ENCODE data around the gene CSTF1.

Gene CSTF1

GRCh38 chr20:56369179-56369578 is 23.3 kb upstream of the CSTF1 start:
- Histone ChIP-seq H3K4me3 (ENCODE audit: low read depth, low read length) (no peak overlapping the region), H3K27ac (ENCODE audit: low read depth, low read length) (no peak overlapping the region), H3K9me3 (ENCODE audit: control insufficient read depth, insufficient read depth, low read length) (no peaks in the 10 kb centered on the region), H3K9ac (ENCODE audit: low read depth, low read length) (no peak overlapping the region), H3K36me3 (ENCODE audit: control insufficient read depth, insufficient read depth, low read length) (peaks cover 60% of the 10 kb centered on the region), H3K27me3 (ENCODE audit: control insufficient read depth, insufficient read depth, low read length) (no peaks in the 10 kb centered on the region), H3K4me1 (ENCODE audit: control insufficient read depth, insufficient read depth, low read length) (no peaks in the 10 kb centered on the region)

- H3K4me3 ChIP-seq (ENCODE audit: low read depth, low read length), result no peak overlapping the region
- H3K36me3 ChIP-seq (ENCODE audit: control insufficient read depth, insufficient read depth, low read length), result peaks cover 83% of the 10 kb centered on the region
- no peaks in the 10 kb centered on the region for H3K9me3 ChIP-seq (ENCODE audit: control insufficient read depth, insufficient read depth, low read length)
- H3K27me3 ChIP-seq (ENCODE audit: control insufficient read depth, insufficient read depth, low read length), result no peaks in the 10 kb centered on the region
- H3K9ac ChIP-seq (ENCODE audit: low read depth, low read length), result no peak overlapping the region
- H3K4me1 ChIP-seq (ENCODE audit: control insufficient read depth, insufficient read depth, low read length), result no peaks in the 10 kb centered on the region
- no peak overlapping the region for H3K27ac ChIP-seq (ENCODE audit: low read depth, low read length)
Observed at GRCh38 chr20:56371977-56372376, 20.5 kb upstream of the CSTF1 start.

DNA sequence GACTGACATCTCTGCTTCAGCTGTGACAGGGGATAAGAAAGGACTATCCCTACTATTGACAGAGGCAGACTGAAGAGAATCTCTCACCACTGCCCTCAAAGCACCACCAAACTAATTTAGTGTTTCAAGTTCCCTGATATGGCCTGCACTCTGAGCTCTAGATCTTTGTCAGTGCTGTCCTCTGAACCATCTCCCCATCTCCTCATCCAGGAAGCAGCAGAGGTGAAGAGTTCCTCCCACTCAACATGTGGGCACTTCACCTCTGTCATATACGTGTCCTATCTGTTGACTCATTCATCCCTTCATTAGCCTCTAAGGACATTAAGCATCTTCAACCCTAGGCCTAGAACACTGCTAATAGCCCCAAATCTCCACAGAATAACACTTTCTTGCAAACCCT is 19.6 kb upstream of the CSTF1 start:
- Histone ChIP-seq H3K9me3 (ENCODE audit: control insufficient read depth, insufficient read depth, low read length) (no peaks in the 10 kb centered on the region), H3K27me3 (ENCODE audit: control insufficient read depth, insufficient read depth, low read length) (no peaks in the 10 kb centered on the region), H3K4me1 (ENCODE audit: control insufficient read depth, insufficient read depth, low read length) (no peaks in the 10 kb centered on the region), H3K36me3 (ENCODE audit: control insufficient read depth, insufficient read depth, low read length) (peaks cover 89% of the 10 kb centered on the region), H3K9ac (ENCODE audit: low read depth, low read length) (no peak overlapping the region), H3K27ac (ENCODE audit: low read depth, low read length) (no peak overlapping the region), H3K4me3 (ENCODE audit: low read depth, low read length) (no peak overlapping the region)

- Histone ChIP-seq H3K4me1 (ENCODE audit: control insufficient read depth, insufficient read depth, low read length) (no peaks in the 10 kb centered on the region), H3K9ac (ENCODE audit: low read depth, low read length) (no peak overlapping the region), H3K36me3 (ENCODE audit: control insufficient read depth, insufficient read depth, low read length) (peaks cover 97% of the 10 kb centered on the region), H3K27ac (ENCODE audit: low read depth, low read length) (no peak overlapping the region), H3K9me3 (ENCODE audit: control insufficient read depth, insufficient read depth, low read length) (no peaks in the 10 kb centered on the region), H3K27me3 (ENCODE audit: control insufficient read depth, insufficient read depth, low read length) (no peaks in the 10 kb centered on the region), H3K4me3 (ENCODE audit: low read depth, low read length) (no peak overlapping the region)
Observed at GRCh38 chr20:56373942-56374341, 18.5 kb upstream of the CSTF1 start.

DNA sequence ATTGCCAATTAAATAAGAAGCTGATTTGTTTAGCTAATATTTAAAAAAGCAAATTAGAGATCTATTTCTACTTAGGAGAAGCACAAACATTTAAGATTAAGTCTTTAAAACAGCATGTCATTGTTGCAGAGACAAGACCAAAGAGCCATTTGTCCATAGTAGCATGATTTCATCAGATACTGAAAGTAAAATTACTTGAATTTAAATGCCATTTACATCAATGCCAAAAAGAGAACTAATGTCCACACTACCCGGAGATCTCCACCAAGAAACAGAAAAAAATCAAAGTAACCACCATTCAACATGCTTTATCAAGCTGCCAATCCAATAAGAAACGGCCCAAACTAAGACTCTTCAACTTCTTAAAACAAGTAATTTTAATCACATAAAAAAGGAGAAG is 16.1 kb upstream of the CSTF1 start:
- Histone ChIP-seq H3K4me3 (ENCODE audit: low read depth, low read length) (no peak overlapping the region), H3K27me3 (ENCODE audit: control insufficient read depth, insufficient read depth, low read length) (no peaks in the 10 kb centered on the region), H3K36me3 (ENCODE audit: control insufficient read depth, insufficient read depth, low read length) (peaks cover 93% of the 10 kb centered on the region), H3K4me1 (ENCODE audit: control insufficient read depth, insufficient read depth, low read length) (no peaks in the 10 kb centered on the region), H3K9ac (ENCODE audit: low read depth, low read length) (no peak overlapping the region), H3K27ac (ENCODE audit: low read depth, low read length) (no peak overlapping the region), H3K9me3 (ENCODE audit: control insufficient read depth, insufficient read depth, low read length) (no peaks in the 10 kb centered on the region)

- H3K4me1 ChIP-seq (ENCODE audit: control insufficient read depth, insufficient read depth, low read length), result no peaks in the 10 kb centered on the region; the same call in 1 of the 2 replicates
- H3K27me3 ChIP-seq (ENCODE audit: control insufficient read depth, insufficient read depth, low read length), result no peaks in the 10 kb centered on the region
- peaks cover 91% of the 10 kb centered on the region for H3K36me3 ChIP-seq (ENCODE audit: control insufficient read depth, insufficient read depth, low read length)
- no peak overlapping the region for H3K27ac ChIP-seq (ENCODE audit: low read depth, low read length)
- H3K9ac ChIP-seq (ENCODE audit: low read depth, low read length), result no peak overlapping the region
- H3K9me3 ChIP-seq (ENCODE audit: control insufficient read depth, insufficient read depth, low read length), result no peaks in the 10 kb centered on the region
- no peak overlapping the region for H3K4me3 ChIP-seq (ENCODE audit: low read depth, low read length)
Observed at GRCh38 chr20:56378386-56378785, 14.1 kb upstream of the CSTF1 start.

- H3K36me3 ChIP-seq (ENCODE audit: control insufficient read depth, insufficient read depth, low read length), result peaks cover 91% of the 10 kb centered on the region
- no peaks in the 10 kb centered on the region for H3K9me3 ChIP-seq (ENCODE audit: control insufficient read depth, insufficient read depth, low read length)
- H3K27ac ChIP-seq (ENCODE audit: low read depth, low read length), result no peak overlapping the region
Observed at GRCh38 chr20:56380375-56380774, 12.1 kb upstream of the CSTF1 start.

GRCh38 chr20:56381501-56381900 is 10.9 kb upstream of the CSTF1 start:
- H3K27me3 ChIP-seq (ENCODE audit: control insufficient read depth, insufficient read depth, low read length), result no peaks in the 10 kb centered on the region
- no peaks in the 10 kb centered on the region; the same call in 1 of the 2 replicates for H3K4me1 ChIP-seq (ENCODE audit: control insufficient read depth, insufficient read depth, low read length)
- peaks cover 90% of the 10 kb centered on the region for H3K36me3 ChIP-seq (ENCODE audit: control insufficient read depth, insufficient read depth, low read length)
- no peak overlapping the region for H3K27ac ChIP-seq (ENCODE audit: low read depth, low read length)
- H3K9me3 ChIP-seq (ENCODE audit: control insufficient read depth, insufficient read depth, low read length), result no peaks in the 10 kb centered on the region
- no peak overlapping the region for H3K4me3 ChIP-seq (ENCODE audit: low read depth, low read length)
- no peak overlapping the region for H3K9ac ChIP-seq (ENCODE audit: low read depth, low read length)

More at GRCh38 chr20:56380375-56380774, 12.1 kb upstream of the CSTF1 start:
- Histone ChIP-seq H3K4me3 (ENCODE audit: low read depth, low read length) (no peak overlapping the region), H3K9ac (ENCODE audit: low read depth, low read length) (no peak overlapping the region), H3K4me1 (ENCODE audit: control insufficient read depth, insufficient read depth, low read length) (no peaks in the 10 kb centered on the region; the same call in 1 of the 2 replicates), H3K27me3 (ENCODE audit: control insufficient read depth, insufficient read depth, low read length) (no peaks in the 10 kb centered on the region)

- Histone ChIP-seq H3K9me3 (ENCODE audit: control insufficient read depth, insufficient read depth, low read length) (no peaks in the 10 kb centered on the region), H3K36me3 (ENCODE audit: control insufficient read depth, insufficient read depth, low read length) (peaks cover 91% of the 10 kb centered on the region), H3K27ac (ENCODE audit: low read depth, low read length) (no peak overlapping the region)
Observed at GRCh38 chr20:56382696-56383095, 9.7 kb upstream of the CSTF1 start.

DNA sequence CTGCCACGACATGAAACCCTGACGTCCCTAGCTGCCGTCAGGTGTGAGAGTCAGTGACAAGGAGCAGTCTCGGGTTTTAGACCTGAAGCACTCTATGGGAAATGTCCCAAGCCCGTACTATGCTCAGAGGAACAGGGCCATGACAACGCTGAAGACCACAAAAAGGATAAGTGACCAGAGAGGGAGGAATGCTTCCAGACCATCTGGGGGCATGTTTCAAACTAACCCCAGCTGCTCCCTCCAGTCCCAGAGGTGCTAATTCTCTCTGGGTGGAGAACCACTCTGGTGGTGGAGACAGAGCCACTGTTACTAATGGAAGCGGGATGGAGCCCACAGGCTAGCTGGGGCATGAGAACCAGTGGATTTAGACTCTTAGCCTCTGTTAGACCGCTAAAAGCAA is 9.1 kb upstream of the CSTF1 start:
- Histone ChIP-seq H3K27ac (ENCODE audit: low read depth, low read length) (no peak overlapping the region), H3K9ac (ENCODE audit: low read depth, low read length) (no peak overlapping the region), H3K36me3 (ENCODE audit: control insufficient read depth, insufficient read depth, low read length) (peaks cover 91% of the 10 kb centered on the region), H3K4me3 (ENCODE audit: low read depth, low read length) (no peak overlapping the region), H3K9me3 (ENCODE audit: control insufficient read depth, insufficient read depth, low read length) (no peaks in the 10 kb centered on the region), H3K27me3 (ENCODE audit: control insufficient read depth, insufficient read depth, low read length) (no peaks in the 10 kb centered on the region), H3K4me1 (ENCODE audit: control insufficient read depth, insufficient read depth, low read length) (no peaks in the 10 kb centered on the region; the same call in 1 of the 2 replicates)

More at GRCh38 chr20:56382696-56383095, 9.7 kb upstream of the CSTF1 start:
- H3K4me3 ChIP-seq (ENCODE audit: low read depth, low read length), result no peak overlapping the region
- no peaks in the 10 kb centered on the region for H3K27me3 ChIP-seq (ENCODE audit: control insufficient read depth, insufficient read depth, low read length)
- no peaks in the 10 kb centered on the region; the same call in 1 of the 2 replicates for H3K4me1 ChIP-seq (ENCODE audit: control insufficient read depth, insufficient read depth, low read length)
- no peak overlapping the region for H3K9ac ChIP-seq (ENCODE audit: low read depth, low read length)

GRCh38 chr20:56385130-56385529 is 7.3 kb upstream of the CSTF1 start:
- H3K4me1 ChIP-seq (ENCODE audit: control insufficient read depth, insufficient read depth, low read length), result no peaks in the 10 kb centered on the region; the same call in 1 of the 2 replicates
- H3K27me3 ChIP-seq (ENCODE audit: control insufficient read depth, insufficient read depth, low read length), result no peaks in the 10 kb centered on the region
- no peak overlapping the region for H3K27ac ChIP-seq (ENCODE audit: low read depth, low read length)
- H3K36me3 ChIP-seq (ENCODE audit: control insufficient read depth, insufficient read depth, low read length), result peaks cover 96% of the 10 kb centered on the region
- no peak overlapping the region for H3K9ac ChIP-seq (ENCODE audit: low read depth, low read length)
- H3K4me3 ChIP-seq (ENCODE audit: low read depth, low read length), result no peak overlapping the region
- no peaks in the 10 kb centered on the region for H3K9me3 ChIP-seq (ENCODE audit: control insufficient read depth, insufficient read depth, low read length)

- peaks cover 7% of the 10 kb centered on the region for H3K4me1 ChIP-seq (ENCODE audit: control insufficient read depth, insufficient read depth, low read length)
- H3K36me3 ChIP-seq (ENCODE audit: control insufficient read depth, insufficient read depth, low read length), result peaks cover 91% of the 10 kb centered on the region
- H3K27ac ChIP-seq (ENCODE audit: low read depth, low read length), result no peak overlapping the region
Observed at GRCh38 chr20:56386219-56386618, 6.2 kb upstream of the CSTF1 start.

More at GRCh38 chr20:56386219-56386618, 6.2 kb upstream of the CSTF1 start:
- Histone ChIP-seq H3K9ac (ENCODE audit: low read depth, low read length) (no peak overlapping the region), H3K9me3 (ENCODE audit: control insufficient read depth, insufficient read depth, low read length) (no peaks in the 10 kb centered on the region), H3K4me3 (ENCODE audit: low read depth, low read length) (no peak overlapping the region), H3K27me3 (ENCODE audit: control insufficient read depth, insufficient read depth, low read length) (no peaks in the 10 kb centered on the region)
